MCF 10A (cell line): Measurements from ENCODE around the gene PLK2. TPM values are rescaled to one million over a fixed set of nuclear protein-coding genes. Genes with fewer than 3 reads are reported as not detected.
A peak's percentile ranks its signal among the peaks of the same experiment; 100 is the strongest.

Experiments
- BruUV-seq: library from RNA; stranded (reverse); fragments of 400-500 nt; replicated peaks from 2 replicates; lab custom pipeline; 2021; lab: Mats Ljungman, UMichigan
- CTCF ChIA-PET: fragments of 300-600 bp; sonication (Branson Sonifier 250); formaldehyde crosslinking; extraction: SDS; loops from one replicate; lab custom pipeline; 2021; ENCODE audit warnings: antibody characterized with exemption, inconsistent platforms; lab: Yijun Ruan, JAX
- POLR2A ChIA-PET: fragments of 300-600, 350-650 bp; sonication (Branson Sonifier 250); formaldehyde crosslinking; extraction: SDS; loops from one replicate; lab custom pipeline; 2020; ENCODE audit warnings: antibody characterized with exemption, inconsistent platforms; lab: Yijun Ruan, JAX
- DNase-seq: peaks from one replicate; pipeline ENCODE4 v3.0.0-alpha.2; 2018; ENCODE audit not compliant: unreplicated experiment
- H3K27ac Mint-ChIP-seq: one replicate; pipeline ENCODE4 v1.8.0; 2022; ENCODE audit warnings: mild to moderate bottlenecking, low read depth, mixed read lengths; ENCODE audit not compliant: unreplicated experiment
- H3K27me3 Mint-ChIP-seq: one replicate; pipeline ENCODE4 v1.8.0; 2022; ENCODE audit warnings: mixed read lengths; ENCODE audit not compliant: insufficient read depth, unreplicated experiment
- H3K36me3 Mint-ChIP-seq: one replicate; pipeline ENCODE4 v1.8.0; 2022; ENCODE audit warnings: mild to moderate bottlenecking, moderate library complexity, mixed read lengths; ENCODE audit not compliant: insufficient read depth, unreplicated experiment
- H3K4me1 Mint-ChIP-seq: one replicate; pipeline ENCODE4 v1.8.0; 2022; ENCODE audit warnings: mixed read lengths; ENCODE audit not compliant: insufficient read depth, unreplicated experiment
- H3K4me3 Mint-ChIP-seq: one replicate; pipeline ENCODE4 v1.8.0; 2022; ENCODE audit warnings: mild to moderate bottlenecking, moderate library complexity, mixed read lengths; ENCODE audit not compliant: unreplicated experiment
- H3K9me3 Mint-ChIP-seq: one replicate; pipeline ENCODE4 v1.8.0; 2022; ENCODE audit warnings: mixed read lengths; ENCODE audit not compliant: unreplicated experiment
- intact Hi-C: fragments of 100-400 bp; cut with micrococcal nuclease; formaldehyde crosslinking; loops from 2 replicates; pipeline ENCODE4 v1.14.1; 2022
- total RNA-seq: library from RNA; stranded (reverse); gene quantifications from 2 replicates; pipeline ENCODE4 v1.2.3, GENCODE V29; 2022
- TF ChIP-seq, protein P1 (sequence below): fragments of 200-600 bp; IDR thresholded peaks from one replicate; pipeline ENCODE4 v1.8.0; 2022; ENCODE audit warnings: antibody characterized with exemption, mild to moderate bottlenecking; ENCODE audit not compliant: unreplicated experiment

The PLK2 gene
- total RNA-seq, 1 experiment from 2014 or later = 55.1 TPM

DNA sequence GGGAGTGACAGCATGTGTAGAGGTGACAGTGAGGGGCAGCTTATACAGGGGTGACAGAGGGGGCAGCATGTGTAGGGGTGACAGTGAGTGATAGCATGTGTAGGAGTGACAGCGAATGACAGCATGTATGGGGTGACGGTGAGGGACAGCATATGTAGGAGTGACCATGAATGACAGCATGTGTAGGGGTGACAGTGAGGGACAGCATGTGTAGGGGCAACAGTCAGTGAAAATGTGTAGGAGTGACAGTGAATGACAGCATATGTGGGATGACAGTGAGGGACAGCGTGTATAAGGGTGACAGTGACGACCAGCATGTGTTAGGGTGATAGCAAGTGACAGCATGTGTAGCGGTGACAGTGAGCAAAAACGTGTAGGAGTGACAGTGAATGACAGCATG is 21.9 kb upstream of the PLK2 start:
- intact Hi-C loops = no loop called here
- Mint-ChIP-seq H3K36me3 (no peaks in the 10 kb centered on the region), H3K27ac (no peak overlapping the region), H3K4me3 (no peak overlapping the region), H3K9me3 (no peaks in the 10 kb centered on the region), H3K4me1 (no peaks in the 10 kb centered on the region), H3K27me3 (peaks cover 2% of the 10 kb centered on the region)
- no peak for DNase-seq
- TF ChIP-seq, protein P1, sequence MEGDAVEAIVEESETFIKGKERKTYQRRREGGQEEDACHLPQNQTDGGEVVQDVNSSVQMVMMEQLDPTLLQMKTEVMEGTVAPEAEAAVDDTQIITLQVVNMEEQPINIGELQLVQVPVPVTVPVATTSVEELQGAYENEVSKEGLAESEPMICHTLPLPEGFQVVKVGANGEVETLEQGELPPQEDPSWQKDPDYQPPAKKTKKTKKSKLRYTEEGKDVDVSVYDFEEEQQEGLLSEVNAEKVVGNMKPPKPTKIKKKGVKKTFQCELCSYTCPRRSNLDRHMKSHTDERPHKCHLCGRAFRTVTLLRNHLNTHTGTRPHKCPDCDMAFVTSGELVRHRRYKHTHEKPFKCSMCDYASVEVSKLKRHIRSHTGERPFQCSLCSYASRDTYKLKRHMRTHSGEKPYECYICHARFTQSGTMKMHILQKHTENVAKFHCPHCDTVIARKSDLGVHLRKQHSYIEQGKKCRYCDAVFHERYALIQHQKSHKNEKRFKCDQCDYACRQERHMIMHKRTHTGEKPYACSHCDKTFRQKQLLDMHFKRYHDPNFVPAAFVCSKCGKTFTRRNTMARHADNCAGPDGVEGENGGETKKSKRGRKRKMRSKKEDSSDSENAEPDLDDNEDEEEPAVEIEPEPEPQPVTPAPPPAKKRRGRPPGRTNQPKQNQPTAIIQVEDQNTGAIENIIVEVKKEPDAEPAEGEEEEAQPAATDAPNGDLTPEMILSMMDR = no peak
- CTCF ChIA-PET = no interaction called here
- POLR2A ChIA-PET = no interaction called here
- BruUV-seq = no TSS peak

DNA sequence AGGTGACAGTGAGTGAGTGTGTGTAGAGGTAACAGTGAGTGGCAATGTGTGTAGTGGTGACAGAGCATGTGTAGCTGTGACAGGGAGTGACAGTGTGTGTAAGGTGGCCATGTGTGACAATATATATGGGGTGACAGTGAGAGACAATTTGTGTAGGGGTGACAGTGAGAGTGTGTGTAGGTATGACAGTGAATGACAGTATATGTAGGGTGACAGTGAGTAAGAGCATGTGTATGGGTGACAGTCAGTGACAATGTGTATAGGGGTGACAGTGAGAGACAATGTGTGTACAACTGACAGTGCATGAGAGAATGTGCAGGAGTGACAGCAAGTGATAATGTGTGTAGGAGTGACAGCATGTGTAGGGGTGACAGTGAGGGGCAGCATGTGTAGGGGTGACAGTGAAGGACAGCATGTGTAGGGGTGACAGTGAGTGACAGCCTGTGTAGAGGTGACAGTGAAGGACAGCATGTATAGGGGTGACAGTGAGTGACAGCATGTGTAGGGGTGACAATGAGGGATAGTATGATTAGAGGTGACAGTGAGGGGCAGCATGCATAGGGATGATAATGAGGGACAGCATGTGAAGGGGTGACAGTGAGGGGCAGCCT is 21.3 kb upstream of the PLK2 start:
- TF ChIP-seq, protein P1 = no peak
- BruUV-seq = no TSS peak
- H3K36me3 Mint-ChIP-seq = no peaks in the 10 kb centered on the region
- intact Hi-C loops = no loop called here
- no peak for DNase-seq
- H3K4me1 Mint-ChIP-seq = no peaks in the 10 kb centered on the region
- no peak overlapping the region for H3K4me3 Mint-ChIP-seq
- H3K9me3 Mint-ChIP-seq = no peaks in the 10 kb centered on the region
- no peak overlapping the region for H3K27ac Mint-ChIP-seq
- ChIA-PET CTCF (no interaction called here), POLR2A (no interaction called here)
- H3K27me3 Mint-ChIP-seq = no peaks in the 10 kb centered on the region

DNA sequence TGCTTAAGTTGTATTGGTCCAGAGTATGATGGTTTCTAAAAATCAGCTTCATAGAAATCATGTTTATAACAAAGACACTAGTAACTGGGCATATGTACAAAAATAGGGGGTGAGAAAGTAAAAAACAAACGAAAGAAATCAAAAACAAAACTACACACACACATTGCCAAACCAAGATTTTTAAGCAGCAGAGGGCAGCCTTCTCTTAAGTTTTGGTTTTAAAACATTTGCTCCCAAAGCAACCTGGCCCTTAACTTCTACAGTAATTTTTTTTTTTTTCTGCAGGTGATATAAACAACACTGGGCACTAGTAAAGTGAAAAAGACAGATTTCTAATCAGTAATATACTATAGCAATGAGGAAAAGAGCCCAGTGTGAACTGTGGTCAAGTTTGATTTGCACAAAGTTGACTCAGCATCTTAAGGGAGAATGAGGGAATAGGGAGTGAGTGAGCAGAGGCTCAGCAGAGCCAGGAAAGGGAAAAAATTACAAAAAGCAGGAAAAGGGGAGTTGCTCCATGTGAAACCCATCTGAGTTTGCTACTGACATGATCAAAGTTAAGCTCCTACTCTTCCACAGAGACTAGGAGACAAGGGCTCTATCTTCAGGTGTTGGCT is 18.0 kb upstream of the PLK2 start:
- Mint-ChIP-seq H3K9me3 (no peaks in the 10 kb centered on the region), H3K4me3 (no peak overlapping the region), H3K27ac (no peak overlapping the region), H3K36me3 (no peaks in the 10 kb centered on the region), H3K27me3 (no peaks in the 10 kb centered on the region), H3K4me1 (no peaks in the 10 kb centered on the region)
- intact Hi-C loops = loop anchor here (5.0 kb wide), 1 partner anchor 374 kb away; no protein-coding TSS in a partner anchor
- CTCF ChIA-PET = interaction anchor here (0.5 to 4.2 kb wide), 20 partner anchors 9 to 1067 kb away, joined by 3 to 47 read pairs (median 4); no protein-coding TSS in a partner anchor
- TF ChIP-seq, protein P1 = peak; percentile 17
- no TSS peak for BruUV-seq
- no peak for DNase-seq
- POLR2A ChIA-PET = interaction anchor here (0.6 kb wide), 3 partner anchors 71 to 700 kb away, joined by 3 to 5 read pairs (median 3); no protein-coding TSS in a partner anchor

DNA sequence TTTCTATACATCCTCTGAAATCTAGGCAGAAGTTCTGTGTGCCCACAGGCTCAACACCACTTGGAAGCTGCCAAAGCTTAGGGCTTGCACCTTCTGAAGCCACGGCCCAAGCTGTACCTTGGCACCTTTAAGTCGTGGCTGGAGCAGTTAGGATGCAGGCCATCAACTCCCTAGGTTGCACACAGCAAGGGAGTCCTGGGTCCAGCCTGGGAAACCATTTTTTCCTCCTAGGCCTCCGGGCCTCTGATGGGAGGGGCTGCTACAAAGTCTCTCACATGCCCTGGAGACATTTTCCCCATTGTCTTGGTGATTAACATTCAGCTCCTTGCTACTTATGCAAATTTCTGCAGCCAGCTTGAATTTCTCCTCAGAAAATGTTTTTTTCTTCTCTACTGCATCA is 15.5 kb upstream of the PLK2 start:
- Mint-ChIP-seq H3K9me3 (no peaks in the 10 kb centered on the region), H3K4me1 (no peaks in the 10 kb centered on the region), H3K36me3 (no peaks in the 10 kb centered on the region), H3K27me3 (no peaks in the 10 kb centered on the region), H3K4me3 (no peak overlapping the region), H3K27ac (no peak overlapping the region)
- POLR2A ChIA-PET = no interaction called here
- no TSS peak for BruUV-seq
- intact Hi-C loops = loop anchor here (5.0 kb wide), 1 partner anchor 377 kb away; no protein-coding TSS in a partner anchor
- TF ChIP-seq, protein P1 = no peak
- DNase-seq = no peak
- CTCF ChIA-PET = interaction anchor here (1.9 to 2.2 kb wide), 2 partner anchors 374 to 696 kb away, joined by 4 to 6 read pairs; no protein-coding TSS in a partner anchor
